Stomach (tissue), 9 donors: ENCODE data around the gene PPARA. TPM values are rescaled to one million over a fixed set of nuclear protein-coding genes. Genes with fewer than 3 reads are reported as not detected.

Experiments used
- DNase-seq, 2 donors: peaks; one replicate each; pipeline versions ENCODE4 v3.0.0 to v3.0.0-alpha.2; 2013 to 2019
- H3K27ac ChIP-seq, 5 donors: fragments of 200-600 bp in 4 of 5; sonication (generic) in 4 of 5; one replicate each; pipeline ENCODE4 v1.5.1; 2013 to 2019; ENCODE audit warnings: mild to moderate bottlenecking in 1 of 5, moderate library complexity in 1 of 5
- H3K27me3 ChIP-seq, 3 donors: fragments of 200-600 bp; sonication (generic); one replicate each; pipeline ENCODE4 v1.5.1; 2017 to 2019; ENCODE audit warnings: mixed run types in 1 of 3
- H3K36me3 ChIP-seq, 4 donors: fragments of 200-600 bp; sonication (generic); 1 replicate in 3 of 4; 2 replicates in 1 of 4; pipeline ENCODE4 v1.5.1; 2016 to 2019
- H3K4me1 ChIP-seq, 4 donors: fragments of 200-600 bp; sonication (generic); one replicate each; pipeline ENCODE4 v1.5.1; 2016 to 2019
- H3K4me3 ChIP-seq, 4 donors: fragments of 200-600 bp; sonication (generic) in 3 of 4; one replicate each; pipeline ENCODE4 v1.5.1; 2016 to 2019; ENCODE audit warnings: mild to moderate bottlenecking in 1 of 4
- H3K9me3 ChIP-seq, 4 donors: fragments of 200-600 bp; sonication (generic); one replicate each; pipeline ENCODE4 v1.5.1; 2016 to 2019
- EP300 ChIP-seq: sonication (generic); formaldehyde crosslinking; IDR thresholded peaks from one replicate; pipeline ENCODE4 v1.6.1; 2017; ENCODE audit warnings: antibody characterized with exemption
- POLR2A ChIP-seq, 4 donors: fragments of 450-650 bp; IDR thresholded peaks; one replicate each; pipeline ENCODE4 v1.6.1; 2016; ENCODE audit warnings: antibody characterized with exemption in 4 of 4, control low read depth in 2 of 4, mild to moderate bottlenecking in 1 of 4, moderate library complexity in 1 of 4
- POLR2AphosphoS5 ChIP-seq, 3 donors: sonication (generic); formaldehyde crosslinking; IDR thresholded peaks; one replicate each; pipeline ENCODE4 v1.6.1; 2016; ENCODE audit warnings: antibody characterized with exemption in 3 of 3
- WGBS, 5 donors: extraction: QIAGEN DNeasy Blood & Tissue Kit in 3 of 5; methylation state at CpG; one replicate each; pipeline versions ENCODE4 v1.1.5 to v1.1.7; 2013 to 2018; 5-methylcytosine and 5-hydroxymethylcytosine counted together
- intact Hi-C: fragments of 100-400 bp; cut with DNase I; formaldehyde crosslinking; loops from one replicate; pipeline ENCODE4 v1.15.1; 2023; ENCODE audit warnings: low total_unique reads
- polyA plus RNA-seq, 3 donors: library from polyadenylated mRNA; stranded (reverse); fragments of 200-250 nt; gene quantifications; one replicate each; pipeline ENCODE4 v1.2.3, GENCODE V29; 2013
- total RNA-seq, 5 donors: library from RNA; depleted of rRNA; stranded (reverse); fragments of >200 nt; gene quantifications; one replicate each; pipeline versions ENCODE4 v1.1.0 to v1.2.3, GENCODE V29; 2014 to 2016
- TF ChIP-seq, protein P1 (sequence below), 7 experiments: fragments of 450-650 bp in 4 of 7; fragments of 200-600 bp in 3 of 7; sonication (generic) in 3 of 7; IDR thresholded peaks; one replicate each; pipeline ENCODE4 v1.5.1; 2016 to 2019; ENCODE audit warnings: antibody characterized with exemption in 7 of 7, control low read depth in 2 of 7, mild to moderate bottlenecking in 1 of 7
- donor health status: healthy with polysubstance abuse.
- donor health status: Bipolar disorder and iron deficiency.
- donor health status: healthy.

PPARA gene
- total and polyA plus RNA-seq, 8 donors: 3.4 to 28.8 (median 11.6) TPM

DNA sequence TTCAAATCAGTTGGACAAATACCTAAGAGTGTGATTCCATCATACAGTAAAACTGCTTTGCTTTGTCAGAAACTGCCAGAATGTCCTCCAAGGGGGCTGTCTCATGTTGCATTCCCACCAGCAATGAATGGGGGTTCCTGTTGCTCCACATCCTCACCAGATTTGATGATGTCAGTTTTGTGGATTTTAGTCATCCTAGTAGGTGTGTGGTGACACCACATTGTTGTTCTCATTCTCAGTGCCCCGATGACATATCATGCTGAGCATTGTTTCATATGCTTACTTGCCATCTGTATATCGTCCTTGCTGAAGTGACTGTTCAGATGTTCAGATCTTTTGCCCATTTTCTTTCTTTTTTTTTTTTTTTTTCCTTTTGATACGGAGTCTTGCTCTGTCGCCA lies 62.7 kb downstream of the PPARA start:
- no peak for DNase-seq
- H3K4me1 ChIP-seq: no peaks in the 10 kb centered on the region
- no peak overlapping the region for H3K27ac ChIP-seq
- intact Hi-C loops: no loop called here
- peaks cover 22 to 98% (median 83%) of the 10 kb centered on the region in 4 donors for H3K36me3 ChIP-seq
- 87 to 97% (median 92%) methylated on average over 4 of the region's 4 CpGs for whole genome bisulfite sequencing, 5 donors
- no peak overlapping the region for H3K4me3 ChIP-seq
- no peaks in the 10 kb centered on the region for H3K27me3 ChIP-seq
- no peak for TF ChIP-seq EP300
- TF ChIP-seq POLR2AphosphoS5 (IDR thresholded peaks at IDR 0.05): no peak
- TF ChIP-seq, protein P1, sequence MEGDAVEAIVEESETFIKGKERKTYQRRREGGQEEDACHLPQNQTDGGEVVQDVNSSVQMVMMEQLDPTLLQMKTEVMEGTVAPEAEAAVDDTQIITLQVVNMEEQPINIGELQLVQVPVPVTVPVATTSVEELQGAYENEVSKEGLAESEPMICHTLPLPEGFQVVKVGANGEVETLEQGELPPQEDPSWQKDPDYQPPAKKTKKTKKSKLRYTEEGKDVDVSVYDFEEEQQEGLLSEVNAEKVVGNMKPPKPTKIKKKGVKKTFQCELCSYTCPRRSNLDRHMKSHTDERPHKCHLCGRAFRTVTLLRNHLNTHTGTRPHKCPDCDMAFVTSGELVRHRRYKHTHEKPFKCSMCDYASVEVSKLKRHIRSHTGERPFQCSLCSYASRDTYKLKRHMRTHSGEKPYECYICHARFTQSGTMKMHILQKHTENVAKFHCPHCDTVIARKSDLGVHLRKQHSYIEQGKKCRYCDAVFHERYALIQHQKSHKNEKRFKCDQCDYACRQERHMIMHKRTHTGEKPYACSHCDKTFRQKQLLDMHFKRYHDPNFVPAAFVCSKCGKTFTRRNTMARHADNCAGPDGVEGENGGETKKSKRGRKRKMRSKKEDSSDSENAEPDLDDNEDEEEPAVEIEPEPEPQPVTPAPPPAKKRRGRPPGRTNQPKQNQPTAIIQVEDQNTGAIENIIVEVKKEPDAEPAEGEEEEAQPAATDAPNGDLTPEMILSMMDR (IDR thresholded peaks at IDR 0.05): no peak
- no peak for TF ChIP-seq POLR2A (IDR thresholded peaks at IDR 0.05)
- peaks cover 4 to 20% (median 12%) of the 10 kb centered on the region in 4 donors for H3K9me3 ChIP-seq

DNA sequence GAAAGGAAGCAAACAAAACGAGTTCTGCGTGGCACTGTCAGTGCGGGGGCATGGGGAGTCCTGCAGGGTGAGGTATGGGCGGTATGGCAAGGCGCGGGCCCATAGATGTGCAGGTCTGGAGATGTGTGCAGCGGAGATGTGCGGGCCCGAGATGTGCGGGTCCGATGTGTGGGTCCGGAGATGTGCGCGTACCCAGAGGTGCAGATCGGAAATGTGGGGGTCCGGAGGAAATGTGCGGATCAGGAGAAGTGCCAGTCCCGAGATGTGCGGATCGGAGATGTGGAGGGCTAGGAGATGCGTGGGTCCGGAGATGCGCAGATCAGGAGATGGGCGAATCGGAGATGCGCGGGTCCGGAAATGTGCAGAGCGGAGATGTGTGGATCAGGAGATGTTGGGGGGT lies 63.8 kb downstream of the PPARA start:
- no peak for TF ChIP-seq EP300
- no peak for TF ChIP-seq POLR2A (IDR thresholded peaks at IDR 0.05)
- TF ChIP-seq, protein P1 (IDR thresholded peaks at IDR 0.05): no peak
- no peak for TF ChIP-seq POLR2AphosphoS5 (IDR thresholded peaks at IDR 0.05)
- intact Hi-C loops: no loop called here
- no peak overlapping the region for H3K4me3 ChIP-seq
- H3K27me3 ChIP-seq: no peaks in the 10 kb centered on the region
- peaks cover 4 to 9% (median 7%) of the 10 kb centered on the region in 4 donors for H3K9me3 ChIP-seq
- H3K4me1 ChIP-seq: no peaks in the 10 kb centered on the region
- no peak for DNase-seq
- 96 to 98% (median 97%) methylated on average over 29 of the region's 29 CpGs for WGBS, 5 donors
- peaks cover 30 to 98% (median 87%) of the 10 kb centered on the region in 4 donors for H3K36me3 ChIP-seq
- H3K27ac ChIP-seq: no peak overlapping the region

DNA sequence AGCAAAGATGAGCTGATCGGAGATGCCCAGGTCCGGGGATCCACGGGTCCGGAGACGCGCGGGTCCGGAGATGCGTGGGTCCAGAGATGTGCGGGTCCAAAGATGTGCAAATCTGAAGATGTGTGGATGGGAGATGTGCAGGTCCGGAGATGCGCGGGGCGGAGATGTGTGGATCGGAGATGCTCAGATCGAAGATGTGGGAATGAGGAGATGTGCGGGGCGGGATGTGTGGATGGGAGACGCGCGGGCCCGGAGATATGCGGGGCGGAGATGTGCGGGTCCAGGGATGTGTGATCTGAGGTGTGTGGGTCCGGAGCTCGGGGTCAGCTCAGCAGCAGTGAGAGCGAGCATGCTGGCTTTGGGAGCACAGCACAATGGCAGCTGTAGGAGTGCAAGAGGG lies 64.3 kb downstream of the PPARA start:
- DNase-seq: no peak
- Histone ChIP-seq H3K9me3 (peaks cover 2 to 5% (median 3%) of the 10 kb centered on the region in 4 donors), H3K4me3 (no peak overlapping the region), H3K27me3 (no peaks in the 10 kb centered on the region), H3K27ac (no peak overlapping the region), H3K36me3 (peaks cover 34 to 98% (median 87%) of the 10 kb centered on the region in 4 donors), H3K4me1 (no peaks in the 10 kb centered on the region)
- intact Hi-C loops: no loop called here
- TF ChIP-seq, protein P1 (IDR thresholded peaks at IDR 0.05): no peak
- TF ChIP-seq POLR2AphosphoS5 (IDR thresholded peaks at IDR 0.05): no peak
- WGBS, 5 donors: 95 to 99% (median 97%) methylated on average over 28 of the region's 28 CpGs

DNA sequence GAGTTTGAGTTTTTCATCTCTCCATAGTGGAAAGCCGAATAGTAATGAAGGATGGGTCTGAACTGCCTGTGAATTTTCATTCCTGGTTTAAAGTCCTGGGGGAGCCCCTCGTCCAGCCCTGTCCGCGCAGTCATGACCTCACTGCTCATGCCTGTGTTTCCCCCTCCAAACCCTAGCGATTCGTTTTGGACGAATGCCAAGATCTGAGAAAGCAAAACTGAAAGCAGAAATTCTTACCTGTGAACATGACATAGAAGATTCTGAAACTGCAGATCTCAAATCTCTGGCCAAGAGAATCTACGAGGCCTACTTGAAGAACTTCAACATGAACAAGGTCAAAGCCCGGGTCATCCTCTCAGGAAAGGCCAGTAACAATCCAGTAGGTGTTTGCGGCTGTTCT lies 69.3 kb downstream of the PPARA start:
- intact Hi-C loops: no loop called here
- H3K4me3 ChIP-seq: no peak overlapping the region
- no peaks in the 10 kb centered on the region for H3K9me3 ChIP-seq
- DNase-seq: no peak
- H3K36me3 ChIP-seq: peaks cover 28 to 96% (median 93%) of the 10 kb centered on the region in 4 donors
- H3K4me1 ChIP-seq: no peaks in the 10 kb centered on the region
- H3K27ac ChIP-seq: no peak overlapping the region
- 69 to 74% (median 71%) methylated on average over 10 of the region's 10 CpGs for WGBS, 5 donors
- no peak for TF ChIP-seq POLR2AphosphoS5 (IDR thresholded peaks at IDR 0.05)
- TF ChIP-seq EP300: no peak
- TF ChIP-seq, protein P1 (IDR thresholded peaks at IDR 0.05): no peak
- no peak for TF ChIP-seq POLR2A (IDR thresholded peaks at IDR 0.05)
- H3K27me3 ChIP-seq: no peaks in the 10 kb centered on the region
